Body of pancreas (tissue), 4 donors: ENCODE results near the gene EYS.

Source experiments
- POLR2A ChIP-seq, 3 donors: fragments of 450-650 bp; IDR thresholded peaks; one replicate each; pipeline ENCODE4 v1.6.1; 2016; ENCODE audit warnings: antibody characterized with exemption in 3 of 3, mild to moderate bottlenecking in 2 of 3
- TF ChIP-seq, protein P1 (sequence below), 7 experiments: fragments of 450-650 bp in 4 of 7; fragments of 200-600 bp in 3 of 7; sonication (generic) in 3 of 7; IDR thresholded peaks; one replicate each; pipeline ENCODE4 v1.5.1; 2016 to 2019; ENCODE audit warnings: antibody characterized with exemption in 7 of 7

DNA sequence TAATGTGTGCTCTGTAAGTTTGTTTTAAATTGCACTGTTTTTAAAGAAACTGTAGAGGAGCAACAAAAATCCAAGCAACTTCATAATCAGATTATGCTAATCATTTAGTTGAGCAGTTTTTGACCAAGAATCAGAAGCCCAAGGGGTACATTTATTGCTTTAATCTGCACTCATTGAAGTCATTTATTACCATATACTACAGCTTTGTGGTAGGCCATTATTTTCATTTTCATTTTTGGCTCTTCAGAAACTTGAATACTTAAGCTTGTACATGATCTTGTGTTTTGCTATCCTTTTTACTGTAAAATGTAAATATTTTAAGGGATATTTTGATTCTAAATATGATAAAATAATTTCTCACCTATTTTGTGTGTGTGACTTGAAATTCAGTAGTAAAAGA lies 1992.9 kb downstream of the EYS start:
- TF ChIP-seq, protein P1, sequence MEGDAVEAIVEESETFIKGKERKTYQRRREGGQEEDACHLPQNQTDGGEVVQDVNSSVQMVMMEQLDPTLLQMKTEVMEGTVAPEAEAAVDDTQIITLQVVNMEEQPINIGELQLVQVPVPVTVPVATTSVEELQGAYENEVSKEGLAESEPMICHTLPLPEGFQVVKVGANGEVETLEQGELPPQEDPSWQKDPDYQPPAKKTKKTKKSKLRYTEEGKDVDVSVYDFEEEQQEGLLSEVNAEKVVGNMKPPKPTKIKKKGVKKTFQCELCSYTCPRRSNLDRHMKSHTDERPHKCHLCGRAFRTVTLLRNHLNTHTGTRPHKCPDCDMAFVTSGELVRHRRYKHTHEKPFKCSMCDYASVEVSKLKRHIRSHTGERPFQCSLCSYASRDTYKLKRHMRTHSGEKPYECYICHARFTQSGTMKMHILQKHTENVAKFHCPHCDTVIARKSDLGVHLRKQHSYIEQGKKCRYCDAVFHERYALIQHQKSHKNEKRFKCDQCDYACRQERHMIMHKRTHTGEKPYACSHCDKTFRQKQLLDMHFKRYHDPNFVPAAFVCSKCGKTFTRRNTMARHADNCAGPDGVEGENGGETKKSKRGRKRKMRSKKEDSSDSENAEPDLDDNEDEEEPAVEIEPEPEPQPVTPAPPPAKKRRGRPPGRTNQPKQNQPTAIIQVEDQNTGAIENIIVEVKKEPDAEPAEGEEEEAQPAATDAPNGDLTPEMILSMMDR (IDR thresholded peaks at IDR 0.05) = no peak
- TF ChIP-seq POLR2A (IDR thresholded peaks at IDR 0.05) = no peak
